ENCODE data around the gene ECI1. TPM values are rescaled to one million over a fixed set of nuclear protein-coding genes. Genes with fewer than 3 reads are reported as not detected.

Gene ECI1
- total RNA-seq, 1 experiment from 2014 or later, result 95.4 TPM

DNA sequence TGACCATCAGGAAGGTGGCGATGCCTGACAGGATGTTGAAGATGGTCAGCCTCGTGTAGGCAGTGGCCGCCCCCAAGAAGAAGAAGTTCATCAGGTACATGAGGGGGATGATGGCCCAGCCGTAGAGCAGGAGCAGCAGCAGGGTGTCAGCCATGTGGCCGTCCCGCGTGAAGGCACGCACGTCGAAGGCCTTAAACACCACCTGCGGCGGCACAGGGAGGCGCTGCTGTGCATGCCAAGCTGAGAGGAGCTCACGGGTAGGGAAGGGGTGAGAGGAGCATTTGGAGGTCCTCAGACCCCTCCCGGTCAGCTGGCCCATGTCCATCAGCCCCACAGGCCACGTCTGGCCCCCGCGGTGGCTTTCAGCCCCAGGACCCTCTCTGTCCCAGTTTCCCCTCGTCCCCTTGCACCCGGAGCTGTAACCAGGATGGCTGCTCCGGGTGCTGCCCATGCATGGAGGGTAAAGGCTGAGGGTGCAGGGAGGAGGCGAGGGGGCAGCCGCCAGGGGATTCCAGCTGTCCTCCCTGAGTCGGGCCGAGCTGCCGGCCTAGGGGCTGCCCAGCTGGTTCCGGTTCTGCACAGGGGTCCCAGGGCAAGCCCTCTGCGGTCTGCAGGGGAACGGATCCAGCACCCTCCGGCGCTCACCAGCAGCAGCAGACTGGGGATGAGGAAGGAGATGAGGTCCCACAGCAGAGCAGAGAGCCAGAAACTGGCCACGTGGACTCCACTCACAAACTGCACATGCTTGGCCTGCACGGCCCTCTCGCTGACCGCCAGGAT lies 33.6 kb upstream of the ECI1 start:
- H3K14ac ChIP-seq (ENCODE audit: insufficient read depth, low read length), result no peak overlapping the region
- no peak overlapping the region for H3K18ac ChIP-seq (ENCODE audit: insufficient read length, low read depth, low read length)
- no peak overlapping the region for H2BK12ac ChIP-seq (ENCODE audit: insufficient read length, low read depth, low read length)
- no peak overlapping the region for H3K9ac ChIP-seq (ENCODE audit: extremely low read depth, insufficient read length, low read length)
- H3K79me2 ChIP-seq (ENCODE audit: insufficient read depth, low read length), result no peaks in the 10 kb centered on the region
- H4K91ac ChIP-seq (ENCODE audit: insufficient read length, low read depth, low read length), result no peak overlapping the region
- H3K56ac ChIP-seq (ENCODE audit: insufficient read length, low read depth, low read length), result no peak overlapping the region
- H3K4me1 Mint-ChIP-seq, result 0 out of 4 replicates have a peak, but pooled peaks cover 0 to 3% of the 10 kb centered on the region in 2 experiments
- H3K4me3 Mint-ChIP-seq, result no peak overlapping the region
- H2BK5ac ChIP-seq (ENCODE audit: insufficient read length, low read length), result no peak overlapping the region
- TF ChIP-seq, protein P1, sequence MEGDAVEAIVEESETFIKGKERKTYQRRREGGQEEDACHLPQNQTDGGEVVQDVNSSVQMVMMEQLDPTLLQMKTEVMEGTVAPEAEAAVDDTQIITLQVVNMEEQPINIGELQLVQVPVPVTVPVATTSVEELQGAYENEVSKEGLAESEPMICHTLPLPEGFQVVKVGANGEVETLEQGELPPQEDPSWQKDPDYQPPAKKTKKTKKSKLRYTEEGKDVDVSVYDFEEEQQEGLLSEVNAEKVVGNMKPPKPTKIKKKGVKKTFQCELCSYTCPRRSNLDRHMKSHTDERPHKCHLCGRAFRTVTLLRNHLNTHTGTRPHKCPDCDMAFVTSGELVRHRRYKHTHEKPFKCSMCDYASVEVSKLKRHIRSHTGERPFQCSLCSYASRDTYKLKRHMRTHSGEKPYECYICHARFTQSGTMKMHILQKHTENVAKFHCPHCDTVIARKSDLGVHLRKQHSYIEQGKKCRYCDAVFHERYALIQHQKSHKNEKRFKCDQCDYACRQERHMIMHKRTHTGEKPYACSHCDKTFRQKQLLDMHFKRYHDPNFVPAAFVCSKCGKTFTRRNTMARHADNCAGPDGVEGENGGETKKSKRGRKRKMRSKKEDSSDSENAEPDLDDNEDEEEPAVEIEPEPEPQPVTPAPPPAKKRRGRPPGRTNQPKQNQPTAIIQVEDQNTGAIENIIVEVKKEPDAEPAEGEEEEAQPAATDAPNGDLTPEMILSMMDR (conservative IDR thresholded peaks at IDR 0.05), result no peak
- H3K36me3 Mint-ChIP-seq (ENCODE audit: insufficient read depth in 1 of 3, low read depth in 3 of 3), result no peaks in the 10 kb centered on the region
- no CpG with 5 or more reads among the region's 35 CpGs for WGBS (ENCODE audit: extremely low coverage, insufficient read length, low lambda C conversion rate)
- H2BK15ac ChIP-seq (ENCODE audit: low read depth, low read length), result no peak overlapping the region
- no peak overlapping the region for H3K4ac ChIP-seq (ENCODE audit: low read depth, low read length)
- H2AK5ac ChIP-seq (ENCODE audit: insufficient read length, low read length), result no peak overlapping the region
- H2AFZ ChIP-seq (ENCODE audit: low read length), result no peak overlapping the region
- H2BK20ac ChIP-seq (ENCODE audit: low read depth, low read length, poor library complexity, severe bottlenecking), result no peak overlapping the region
- no peaks in the 10 kb centered on the region for H3K4me1 ChIP-seq (ENCODE audit: insufficient read depth, low read length)
- no peak overlapping the region for H4K8ac ChIP-seq (replicated peaks; ENCODE audit: insufficient read length, low read depth, low read length)
- no peaks in the 10 kb centered on the region for H3K79me1 ChIP-seq (ENCODE audit: insufficient read depth, low read depth, low read length, poor library complexity, severe bottlenecking)
- no peaks in the 10 kb centered on the region for H3K9me3 Mint-ChIP-seq
- no peak overlapping the region for H3K4me2 ChIP-seq (ENCODE audit: insufficient read depth, insufficient read length, low read length)
- H3T11ph ChIP-seq (ENCODE audit: low read length), result no peak overlapping the region
- H4K20me1 ChIP-seq (ENCODE audit: control insufficient read depth, insufficient read depth, insufficient read length), result no peaks in the 10 kb centered on the region
- H3K27ac ChIP-seq (ENCODE audit: insufficient read length, low read depth, low read length), result no peak overlapping the region
- H4K5ac ChIP-seq (ENCODE audit: insufficient read length, low read depth, low read length), result no peak overlapping the region
- H3K23ac ChIP-seq (ENCODE audit: insufficient read length, low read depth, low read length), result no peak overlapping the region
- no peaks in the 10 kb centered on the region for H3K27me3 ChIP-seq (ENCODE audit: insufficient read depth, low read length)
- DNase-seq, result no peak
- no peaks in the 10 kb centered on the region for H3K9me3 ChIP-seq (ENCODE audit: control insufficient read depth, low read depth, low read length)
- peak overlapping the region in 1 of 3 experiments; percentile 74; a peak in 2 of 7 replicates for H3K27ac Mint-ChIP-seq
- H3K27me3 Mint-ChIP-seq (ENCODE audit: low read depth), result peaks cover 4% of the 10 kb centered on the region
- H2BK120ac ChIP-seq (ENCODE audit: low read depth, low read length, poor library complexity, severe bottlenecking), result no peak overlapping the region
- no peaks in the 10 kb centered on the region for H3K23me2 ChIP-seq (ENCODE audit: insufficient read length, low read depth, low read length, poor library complexity, severe bottlenecking)
